ENCODE results near the gene MFSD2B. TPM values are rescaled to one million over a fixed set of nuclear protein-coding genes. Genes with fewer than 3 reads are reported as not detected.

MFSD2B gene
- total and polyA plus RNA-seq, 9 donors: 0.02 to 0.47 (median 0.11) TPM; not detected in 5

DNA sequence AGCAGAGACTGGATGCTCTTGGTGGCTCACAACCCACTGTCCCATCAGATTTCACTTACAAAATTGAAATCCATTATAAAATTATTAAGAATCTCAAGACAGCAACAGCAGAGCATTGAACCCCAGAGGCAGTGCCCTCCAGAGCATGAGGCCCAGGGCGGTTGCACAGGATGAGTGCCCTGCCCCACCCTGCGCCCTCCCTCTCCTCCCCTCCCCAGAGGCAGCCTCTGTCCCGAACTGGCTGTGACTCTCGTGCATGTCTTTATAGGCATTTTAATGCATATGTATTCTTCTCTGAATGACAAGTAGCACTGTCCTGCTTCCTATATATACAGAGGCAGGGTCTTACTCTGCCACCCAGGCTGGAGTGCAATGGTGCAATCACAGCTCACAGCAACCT lies 10.4 kb downstream of the MFSD2B start:
- DNase-seq: no peak
- Histone ChIP-seq H3K9me3 (no peaks in the 10 kb centered on the region), H3K4me3 (no peak overlapping the region), H3K36me3 (no peaks in the 10 kb centered on the region), H3K27me3 (no peaks in the 10 kb centered on the region), H3K4me1 (ENCODE audit: insufficient read depth) (no peaks in the 10 kb centered on the region), H3K27ac (no peak overlapping the region)
- TF ChIP-seq, protein P1, sequence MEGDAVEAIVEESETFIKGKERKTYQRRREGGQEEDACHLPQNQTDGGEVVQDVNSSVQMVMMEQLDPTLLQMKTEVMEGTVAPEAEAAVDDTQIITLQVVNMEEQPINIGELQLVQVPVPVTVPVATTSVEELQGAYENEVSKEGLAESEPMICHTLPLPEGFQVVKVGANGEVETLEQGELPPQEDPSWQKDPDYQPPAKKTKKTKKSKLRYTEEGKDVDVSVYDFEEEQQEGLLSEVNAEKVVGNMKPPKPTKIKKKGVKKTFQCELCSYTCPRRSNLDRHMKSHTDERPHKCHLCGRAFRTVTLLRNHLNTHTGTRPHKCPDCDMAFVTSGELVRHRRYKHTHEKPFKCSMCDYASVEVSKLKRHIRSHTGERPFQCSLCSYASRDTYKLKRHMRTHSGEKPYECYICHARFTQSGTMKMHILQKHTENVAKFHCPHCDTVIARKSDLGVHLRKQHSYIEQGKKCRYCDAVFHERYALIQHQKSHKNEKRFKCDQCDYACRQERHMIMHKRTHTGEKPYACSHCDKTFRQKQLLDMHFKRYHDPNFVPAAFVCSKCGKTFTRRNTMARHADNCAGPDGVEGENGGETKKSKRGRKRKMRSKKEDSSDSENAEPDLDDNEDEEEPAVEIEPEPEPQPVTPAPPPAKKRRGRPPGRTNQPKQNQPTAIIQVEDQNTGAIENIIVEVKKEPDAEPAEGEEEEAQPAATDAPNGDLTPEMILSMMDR (IDR thresholded peaks at IDR 0.05): no peak
- TF ChIP-seq POLR2A (IDR thresholded peaks at IDR 0.05): no peak
- no peak for TF ChIP-seq EP300 (IDR thresholded peaks at IDR 0.05)
- intact Hi-C loops (cut with DNase I): no loop called here
- WGBS, 3 donors: 79 to 89% (median 82%) methylated on average over 4 of the region's 4 CpGs

GRCh38 chr2:24021122-24021998 lies 11.5 kb downstream of the MFSD2B start:
- H3K9me3 ChIP-seq: no peaks in the 10 kb centered on the region
- no peak for DNase-seq
- no peaks in the 10 kb centered on the region for H3K36me3 ChIP-seq
- H3K4me1 ChIP-seq (ENCODE audit: insufficient read depth): no peaks in the 10 kb centered on the region
- no peaks in the 10 kb centered on the region for H3K27me3 ChIP-seq
- TF ChIP-seq, protein P1 (IDR thresholded peaks at IDR 0.05): no peak
- no peak for TF ChIP-seq EP300 (IDR thresholded peaks at IDR 0.05)
- TF ChIP-seq POLR2A (IDR thresholded peaks at IDR 0.05): no peak
- intact Hi-C loops (cut with DNase I): no loop called here
- H3K4me3 ChIP-seq: no peak overlapping the region
- no peak overlapping the region for H3K27ac ChIP-seq
- 74 to 79% (median 77%) methylated on average over 18 to 19 of the region's 19 CpGs for WGBS, 3 donors

- no peaks in the 10 kb centered on the region for H3K27me3 ChIP-seq
- H3K4me1 ChIP-seq (ENCODE audit: insufficient read depth): no peaks in the 10 kb centered on the region
- intact Hi-C loops (cut with DNase I): no loop called here
- H3K27ac ChIP-seq: no peak overlapping the region
- no peak overlapping the region for H3K4me3 ChIP-seq
- no peaks in the 10 kb centered on the region for H3K9me3 ChIP-seq
- 85 to 89% (median 87%) methylated on average over 14 of the region's 14 CpGs for WGBS, 3 donors
- DNase-seq: no peak
- H3K36me3 ChIP-seq: no peaks in the 10 kb centered on the region
- TF ChIP-seq, protein P1 (IDR thresholded peaks at IDR 0.05): no peak
- TF ChIP-seq POLR2A (IDR thresholded peaks at IDR 0.05) (no peak), EP300 (IDR thresholded peaks at IDR 0.05) (no peak)
These were observed 12.6 kb downstream of the MFSD2B start for GRCh38 chr2:24022324-24022974.

DNA sequence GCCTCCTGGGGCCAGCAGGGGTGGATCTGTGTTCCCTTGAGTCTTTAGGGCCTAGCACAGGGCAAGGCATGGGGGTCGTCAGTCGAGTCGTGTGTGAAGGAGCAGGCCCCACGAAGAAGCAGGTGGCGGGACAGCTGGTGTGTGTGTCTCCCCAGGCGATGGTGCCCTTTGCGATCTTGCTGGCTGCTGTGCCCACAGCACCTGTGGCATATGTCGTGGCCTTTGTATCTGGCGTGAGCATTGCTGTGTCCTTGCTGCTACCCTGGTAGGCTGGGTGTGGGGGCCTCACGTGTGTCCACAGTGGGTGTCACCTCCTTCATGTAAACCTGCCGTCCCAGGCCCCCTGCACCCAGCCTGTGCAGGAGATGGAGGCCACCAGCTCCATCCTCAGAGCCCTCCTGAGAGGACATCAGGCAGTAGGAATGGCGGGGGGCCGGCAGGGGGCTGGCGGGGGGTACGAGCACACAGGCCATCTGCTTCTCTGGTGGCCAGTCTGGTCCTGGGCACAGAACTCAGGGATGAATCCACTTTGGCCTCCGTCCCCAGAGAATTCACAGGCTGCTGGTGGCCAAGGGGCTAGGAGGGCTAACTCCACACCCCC lies 13.2 kb downstream of the MFSD2B start:
- no peak overlapping the region for H3K4me3 ChIP-seq
- H3K27ac ChIP-seq: no peak overlapping the region
- intact Hi-C loops (cut with DNase I): loop anchor here in 1 of 4 donors (1.0 kb wide), 1 partner anchor 42 kb away; no protein-coding TSS in a partner anchor
- TF ChIP-seq, protein P1 (IDR thresholded peaks at IDR 0.05): no peak
- TF ChIP-seq POLR2A (IDR thresholded peaks at IDR 0.05) (no peak), EP300 (IDR thresholded peaks at IDR 0.05) (no peak)
- H3K27me3 ChIP-seq: no peaks in the 10 kb centered on the region
- H3K36me3 ChIP-seq: no peaks in the 10 kb centered on the region
- DNase-seq: no peak
- no peaks in the 10 kb centered on the region for H3K9me3 ChIP-seq
- 84 to 90% (median 85%) methylated on average over 16 of the region's 16 CpGs for WGBS, 3 donors
- no peaks in the 10 kb centered on the region for H3K4me1 ChIP-seq (ENCODE audit: insufficient read depth)
